H9 (cell line): ENCODE data around the gene SLC7A6. TPM values are rescaled to one million over a fixed set of nuclear protein-coding genes. Genes with fewer than 3 reads are reported as not detected.

Source experiments
- DNase-seq: peaks from one replicate; pipeline ENCODE4 v3.0.0-alpha.2; 2017
- H2AFZ ChIP-seq: one replicate; pipeline ENCODE4 v1.6.1; 2013; ENCODE audit warnings: mild to moderate bottlenecking, low read length, control low read depth, moderate library complexity
- H2AK5ac ChIP-seq: 2 replicates; pipeline ENCODE4 v1.6.1; 2013; ENCODE audit warnings: low read length, control low read depth, mixed read lengths; ENCODE audit not compliant: insufficient read length
- H2BK120ac ChIP-seq: one replicate; pipeline ENCODE4 v1.6.1; 2013; ENCODE audit warnings: low read depth, mild to moderate bottlenecking, low read length, control low read depth, inconsistent platforms; ENCODE audit not compliant: poor library complexity, severe bottlenecking
- H2BK12ac ChIP-seq: 2 replicates; pipeline ENCODE4 v1.6.1; 2013; ENCODE audit warnings: low read length, control low read depth, mixed read lengths, low read depth; ENCODE audit not compliant: insufficient read length
- H2BK15ac ChIP-seq: 2 replicates; pipeline ENCODE4 v1.6.1; 2013; ENCODE audit warnings: low read depth, low read length, control low read depth
- H2BK20ac ChIP-seq: one replicate; pipeline ENCODE4 v1.6.1; 2013; ENCODE audit warnings: low read depth, mild to moderate bottlenecking, low read length, control low read depth, inconsistent platforms; ENCODE audit not compliant: poor library complexity, severe bottlenecking
- H2BK5ac ChIP-seq: 2 replicates; pipeline ENCODE4 v1.6.1; 2013; ENCODE audit warnings: low read length, control low read depth, mixed read lengths; ENCODE audit not compliant: insufficient read length
- H3K14ac ChIP-seq: 2 replicates; pipeline ENCODE4 v1.6.1; 2013; ENCODE audit warnings: low read length, control low read depth; ENCODE audit not compliant: insufficient read depth
- H3K18ac ChIP-seq: 2 replicates; pipeline ENCODE4 v1.6.1; 2013; ENCODE audit warnings: low read depth, mild to moderate bottlenecking, mixed read lengths, low read length, control low read depth; ENCODE audit not compliant: insufficient read length
- H3K23ac ChIP-seq: 2 replicates; pipeline ENCODE4 v1.6.1; 2013; ENCODE audit warnings: low read length, control low read depth, mixed read lengths, low read depth; ENCODE audit not compliant: insufficient read length
- H3K23me2 ChIP-seq: 2 replicates; pipeline ENCODE4 v1.6.1; 2013; ENCODE audit warnings: low read depth, mild to moderate bottlenecking, mixed read lengths, low read length, control low read depth; ENCODE audit not compliant: insufficient read length, poor library complexity, severe bottlenecking
- H3K27ac ChIP-seq: 2 replicates; pipeline ENCODE4 v1.5.1; 2013; ENCODE audit warnings: low read length, control low read depth, mixed read lengths, low read depth; ENCODE audit not compliant: insufficient read length
- H3K27me3 ChIP-seq: 2 replicates; pipeline ENCODE4 v1.6.1; 2013; ENCODE audit warnings: low read length, control low read depth, inconsistent platforms; ENCODE audit not compliant: insufficient read depth
- H3K4ac ChIP-seq: 2 replicates; pipeline ENCODE4 v1.6.1; 2013; ENCODE audit warnings: low read depth, mild to moderate bottlenecking, control low read depth, inconsistent platforms, low read length, moderate library complexity
- H3K4me1 ChIP-seq: 2 replicates; pipeline ENCODE4 v1.6.1; 2013; ENCODE audit warnings: low read length, control low read depth, inconsistent platforms; ENCODE audit not compliant: insufficient read depth
- H3K4me2 ChIP-seq: 2 replicates; pipeline ENCODE4 v1.6.1; 2013; ENCODE audit warnings: low read length, control low read depth, mixed read lengths; ENCODE audit not compliant: insufficient read length, insufficient read depth
- H3K56ac ChIP-seq: 2 replicates; pipeline ENCODE4 v1.6.1; 2013; ENCODE audit warnings: low read depth, mild to moderate bottlenecking, mixed read lengths, low read length, control low read depth; ENCODE audit not compliant: insufficient read length
- H3K79me1 ChIP-seq: 2 replicates; pipeline ENCODE4 v1.6.1; 2013; ENCODE audit warnings: low read depth, mild to moderate bottlenecking, moderate library complexity, low read length, control low read depth, inconsistent platforms; ENCODE audit not compliant: insufficient read depth, poor library complexity, severe bottlenecking
- H3K79me2 ChIP-seq: 2 replicates; pipeline ENCODE4 v1.6.1; 2013; ENCODE audit warnings: low read length, control low read depth, inconsistent platforms; ENCODE audit not compliant: insufficient read depth
- H3K9ac ChIP-seq: 2 replicates; pipeline ENCODE4 v1.6.1; 2013; ENCODE audit warnings: low read length, control low read depth, mixed read lengths; ENCODE audit not compliant: insufficient read length; ENCODE audit errors: extremely low read depth
- H3K9me3 ChIP-seq: one replicate; pipeline ENCODE4 v1.6.1; 2013; ENCODE audit warnings: low read depth, low read length, inconsistent platforms; ENCODE audit not compliant: control insufficient read depth
- H3T11ph ChIP-seq: one replicate; pipeline ENCODE4 v1.6.1; 2013; ENCODE audit warnings: mild to moderate bottlenecking, low read length, control low read depth, inconsistent platforms
- H4K20me1 ChIP-seq: one replicate; pipeline ENCODE4 v1.6.1; 2013; ENCODE audit not compliant: control insufficient read depth, insufficient read length, insufficient read depth
- H4K5ac ChIP-seq: 2 replicates; pipeline ENCODE4 v1.6.1; 2013; ENCODE audit warnings: low read depth, mild to moderate bottlenecking, mixed read lengths, low read length, control low read depth; ENCODE audit not compliant: insufficient read length
- H4K8ac ChIP-seq: replicated peaks from 2 replicates; pipeline ENCODE4 v1.6.1; 2013; ENCODE audit warnings: low read length, control low read depth, mixed read lengths, low read depth; ENCODE audit not compliant: insufficient read length
- H4K91ac ChIP-seq: 2 replicates; pipeline ENCODE4 v1.6.1; 2013; ENCODE audit warnings: low read depth, mild to moderate bottlenecking, moderate library complexity, mixed read lengths, low read length, control low read depth; ENCODE audit not compliant: insufficient read length
- H3K27ac Mint-ChIP-seq, 3 experiments: 2 replicates in 2 of 3; 3 replicates in 1 of 3; pipeline ENCODE4 v1.8.0; 2020 to 2021; ENCODE audit warnings: mixed read lengths in 3 of 3, mild to moderate bottlenecking in 1 of 3, moderate library complexity in 1 of 3
- H3K27me3 Mint-ChIP-seq: 2 replicates; pipeline ENCODE4 v1.8.0; 2021; ENCODE audit warnings: low read depth, mild to moderate bottlenecking, moderate library complexity, mixed read lengths
- H3K36me3 Mint-ChIP-seq, 3 experiments: 2 replicates in 2 of 3; 3 replicates in 1 of 3; pipeline ENCODE4 v1.8.0; 2020 to 2021; ENCODE audit warnings: low read depth in 3 of 3, mixed read lengths in 3 of 3; ENCODE audit not compliant: insufficient read depth in 1 of 3
- H3K4me1 Mint-ChIP-seq, 2 experiments: 2 replicates each; pipeline ENCODE4 v1.8.0; 2020; ENCODE audit warnings: mixed read lengths in 2 of 2
- H3K4me3 Mint-ChIP-seq, 2 experiments: 2 replicates in 1 of 2; 3 replicates in 1 of 2; pipeline ENCODE4 v1.8.0; 2020 to 2021; ENCODE audit warnings: mild to moderate bottlenecking in 2 of 2, mixed read lengths in 2 of 2, moderate library complexity in 1 of 2
- H3K9me3 Mint-ChIP-seq, 2 experiments: 2 replicates in 1 of 2; 3 replicates in 1 of 2; pipeline ENCODE4 v1.8.0; 2020; ENCODE audit warnings: mild to moderate bottlenecking in 2 of 2, mixed read lengths in 2 of 2, moderate library complexity in 1 of 2
- WGBS: extraction: QIAGEN DNeasy Blood & Tissue Kit; methylation state at CpG from one replicate; pipeline ENCODE4 v1.1.7; 2013; ENCODE audit warnings: missing lambda C conversion rate, low lambda C conversion rate, mixed read lengths; ENCODE audit not compliant: insufficient read length; ENCODE audit errors: extremely low coverage; 5-methylcytosine and 5-hydroxymethylcytosine counted together
- total RNA-seq: library from RNA; stranded (reverse); gene quantifications from 2 replicates; pipeline ENCODE4 v1.2.1, GENCODE V29; 2021
- TF ChIP-seq, protein P1 (sequence below): fragments of 200-600 bp; sonication (generic); conservative IDR thresholded peaks from 3 replicates; pipeline ENCODE4 v1.8.0; 2021; ENCODE audit warnings: antibody characterized with exemption, mild to moderate bottlenecking

Gene SLC7A6
- total RNA-seq, 1 experiment from 2014 or later, result 21.1 TPM

DNA sequence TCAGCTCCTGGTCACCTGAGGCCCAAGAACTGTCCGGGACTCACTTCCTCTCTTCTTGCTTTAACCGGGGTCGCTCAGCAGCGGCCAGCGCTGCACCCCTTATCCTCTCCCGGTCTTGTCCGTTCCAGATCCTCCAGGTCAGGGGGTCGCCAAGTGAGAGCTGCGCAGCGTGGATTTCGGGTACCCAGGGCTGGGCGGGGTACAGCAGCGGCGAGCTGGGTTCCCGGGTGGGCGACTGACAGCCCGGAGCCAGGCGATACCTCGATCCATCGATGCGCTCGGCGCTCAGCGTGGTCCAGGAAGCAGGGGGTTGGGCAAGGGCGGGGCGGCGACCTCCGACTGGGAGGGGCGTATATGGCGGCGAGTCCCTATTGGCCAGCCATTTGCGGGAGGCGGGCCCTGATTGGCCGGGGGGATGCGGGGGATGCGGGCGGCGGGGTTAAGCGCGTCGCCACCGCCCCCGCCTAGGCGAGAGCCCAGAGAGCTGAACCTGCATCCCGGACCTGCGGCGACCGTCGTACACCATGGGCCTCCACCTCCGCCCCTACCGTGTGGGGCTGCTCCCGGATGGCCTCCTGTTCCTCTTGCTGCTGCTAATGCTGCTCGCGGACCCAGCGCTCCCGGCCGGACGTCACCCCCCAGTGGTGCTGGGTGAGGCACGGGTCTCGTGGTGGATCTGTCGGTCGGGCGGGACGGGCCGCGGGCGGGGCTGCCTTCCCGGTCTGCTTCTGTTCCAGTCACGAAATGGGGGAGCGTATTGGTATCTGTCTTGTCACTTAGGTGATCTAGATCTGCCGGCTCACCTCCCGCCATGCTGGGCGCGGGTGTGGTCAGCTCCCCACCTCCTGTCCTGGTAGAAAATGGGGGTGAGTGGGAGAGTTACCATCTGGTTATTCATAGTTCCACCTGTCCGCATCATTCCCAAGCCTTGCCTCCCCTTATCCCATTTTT is 19.1 kb upstream of the SLC7A6 start, which contains the start of gene PLA2G15:
TSS of gene PLA2G15 (plus strand) at position 471 of the 951 bp plus-strand sequence. CDS start at position 525, 54 bp downstream.
- Mint-ChIP-seq H3K9me3 (no peaks in the 10 kb centered on the region), H3K27ac (no peak within 1 kb of the TSS; a peak in 2 of 7 replicates), H3K27me3 (peaks cover 18% of the 10 kb centered on the region), H3K36me3 (peaks cover 0 to 7% (median 6%) of the 10 kb centered on the region in 3 experiments; a peak in 4 of 7 replicates), H3K4me1 (peaks cover 15 to 16% of the 10 kb centered on the region in 2 experiments), H3K4me3 (peak within 1 kb of the TSS; percentile 88 to 93)
- H2AK5ac ChIP-seq, result no peak within 1 kb of the TSS
- no peak within 1 kb of the TSS for H4K8ac ChIP-seq
- H3K79me2 ChIP-seq, result no peaks in the 10 kb centered on the region
- H2BK12ac ChIP-seq, result no peak within 1 kb of the TSS
- peak; percentile 95 for DNase-seq
- no peak within 1 kb of the TSS for H3K18ac ChIP-seq
- H2BK20ac ChIP-seq, result no peak within 1 kb of the TSS
- H3K23ac ChIP-seq, result no peak within 1 kb of the TSS
- no peak within 1 kb of the TSS for H3K27ac ChIP-seq
- no peak within 1 kb of the TSS for H3K9ac ChIP-seq
- no peak within 1 kb of the TSS for H2AFZ ChIP-seq
- no peak within 1 kb of the TSS for H2BK120ac ChIP-seq
- H4K5ac ChIP-seq, result no peak within 1 kb of the TSS
- no peak within 1 kb of the TSS for H2BK5ac ChIP-seq
- H4K91ac ChIP-seq, result no peak within 1 kb of the TSS
- TF ChIP-seq, protein P1, sequence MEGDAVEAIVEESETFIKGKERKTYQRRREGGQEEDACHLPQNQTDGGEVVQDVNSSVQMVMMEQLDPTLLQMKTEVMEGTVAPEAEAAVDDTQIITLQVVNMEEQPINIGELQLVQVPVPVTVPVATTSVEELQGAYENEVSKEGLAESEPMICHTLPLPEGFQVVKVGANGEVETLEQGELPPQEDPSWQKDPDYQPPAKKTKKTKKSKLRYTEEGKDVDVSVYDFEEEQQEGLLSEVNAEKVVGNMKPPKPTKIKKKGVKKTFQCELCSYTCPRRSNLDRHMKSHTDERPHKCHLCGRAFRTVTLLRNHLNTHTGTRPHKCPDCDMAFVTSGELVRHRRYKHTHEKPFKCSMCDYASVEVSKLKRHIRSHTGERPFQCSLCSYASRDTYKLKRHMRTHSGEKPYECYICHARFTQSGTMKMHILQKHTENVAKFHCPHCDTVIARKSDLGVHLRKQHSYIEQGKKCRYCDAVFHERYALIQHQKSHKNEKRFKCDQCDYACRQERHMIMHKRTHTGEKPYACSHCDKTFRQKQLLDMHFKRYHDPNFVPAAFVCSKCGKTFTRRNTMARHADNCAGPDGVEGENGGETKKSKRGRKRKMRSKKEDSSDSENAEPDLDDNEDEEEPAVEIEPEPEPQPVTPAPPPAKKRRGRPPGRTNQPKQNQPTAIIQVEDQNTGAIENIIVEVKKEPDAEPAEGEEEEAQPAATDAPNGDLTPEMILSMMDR, result no peak
- no peak within 1 kb of the TSS for H2BK15ac ChIP-seq
- no peak within 1 kb of the TSS for H3T11ph ChIP-seq
- 0 out of 2 replicates have a peak within 1 kb of the TSS, but pooled peaks have one; percentile 51 for H3K14ac ChIP-seq
- H3K4me2 ChIP-seq, result peak within 1 kb of the TSS; percentile 49
- H3K79me1 ChIP-seq, result no peaks in the 10 kb centered on the region
- H4K20me1 ChIP-seq, result no peaks in the 10 kb centered on the region
- H3K9me3 ChIP-seq, result no peaks in the 10 kb centered on the region
- H3K56ac ChIP-seq, result no peak within 1 kb of the TSS
- WGBS, result no CpG with 5 or more reads among the region's 75 CpGs
- H3K23me2 ChIP-seq, result peaks cover 11% of the 10 kb centered on the region
- H3K4ac ChIP-seq, result no peak within 1 kb of the TSS
- no peaks in the 10 kb centered on the region for H3K4me1 ChIP-seq
- H3K27me3 ChIP-seq, result no peaks in the 10 kb centered on the region; the same call in 1 of the 2 replicates
